ENCODE measurements around the gene AP3B1. TPM values are rescaled to one million over a fixed set of nuclear protein-coding genes. Genes with fewer than 3 reads are reported as not detected.

AP3B1 gene
- total RNA-seq, 3 donors from 2014 or later, result 48.0 to 63.5 (median 48.2) TPM

DNA sequence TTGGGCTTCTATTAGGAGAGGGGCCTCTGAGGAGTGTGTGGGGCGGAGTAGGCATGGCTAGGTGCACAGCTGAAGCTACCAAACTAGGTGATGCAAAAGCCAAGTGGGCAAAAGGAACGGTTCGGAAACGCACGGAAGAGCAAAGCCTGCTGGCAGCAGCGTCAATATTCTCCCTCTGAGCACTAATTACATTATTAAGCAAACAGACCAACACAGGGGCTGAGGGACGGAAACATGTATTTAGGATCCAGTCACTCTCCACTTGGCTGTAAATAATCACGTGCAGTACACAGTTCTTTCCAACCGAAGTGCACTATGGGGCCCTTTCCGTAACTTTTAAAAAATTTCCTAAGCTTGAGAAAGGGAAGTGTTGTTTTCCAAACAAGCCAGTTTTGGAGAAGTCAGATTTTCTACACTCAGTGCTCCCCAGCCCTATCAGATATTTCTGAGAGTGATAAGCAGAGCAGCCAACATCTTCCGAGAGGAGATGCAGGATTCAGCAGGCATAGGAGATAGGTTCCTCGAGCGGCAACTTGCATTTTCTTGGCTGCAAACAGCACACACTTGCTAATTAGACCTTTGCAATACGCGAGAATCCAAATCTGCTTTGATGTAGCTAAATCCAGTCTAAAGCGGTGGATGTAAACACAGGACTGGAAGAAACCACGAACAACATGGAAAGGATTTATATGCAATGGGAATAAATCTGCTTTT, 301.2 kb downstream of the AP3B1 start:
- no peak for TF ChIP-seq POLR2AphosphoS5 (IDR thresholded peaks at IDR 0.05)
- TF ChIP-seq CTCF (IDR thresholded peaks at IDR 0.05), result no peak
- no peak for TF ChIP-seq POLR2A (IDR thresholded peaks at IDR 0.05)
- no peak for DNase-seq (ENCODE audit: low spot score in 2 of 2)
- intact Hi-C loops (cut with DNase I; ENCODE audit: low total_unique reads), result no loop called here
- Histone ChIP-seq H3K4me1 (no peaks in the 10 kb centered on the region), H3K27me3 (no peaks in the 10 kb centered on the region), H3K4me3 (no peak overlapping the region), H3K9me3 (no peaks in the 10 kb centered on the region), H3K36me3 (no peaks in the 10 kb centered on the region), H3K27ac (no peak overlapping the region)

DNA sequence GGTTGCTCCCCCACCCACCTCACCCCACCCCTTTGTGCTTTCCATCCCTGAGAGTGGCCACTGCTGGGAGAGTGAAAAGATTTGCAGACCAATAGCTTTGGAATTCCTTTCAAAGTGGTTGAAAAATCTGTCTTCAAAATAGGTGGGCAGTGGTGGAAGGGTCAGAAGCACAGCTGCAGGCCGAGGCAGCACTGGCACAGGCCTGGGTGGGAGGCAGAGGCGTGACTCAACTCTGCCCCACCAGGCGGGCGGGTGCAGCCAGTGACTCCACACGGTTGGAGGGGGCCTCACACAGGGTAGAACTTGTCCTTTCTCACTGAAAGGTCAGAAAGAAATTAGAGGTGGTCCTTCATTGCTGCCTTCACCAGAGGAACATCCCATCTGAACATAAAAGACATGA, 303.4 kb downstream of the AP3B1 start:
- Histone ChIP-seq H3K4me3 (no peak overlapping the region), H3K36me3 (no peaks in the 10 kb centered on the region), H3K9me3 (no peaks in the 10 kb centered on the region), H3K4me1 (no peaks in the 10 kb centered on the region), H3K27me3 (no peaks in the 10 kb centered on the region), H3K27ac (no peak overlapping the region)
- TF ChIP-seq POLR2A (IDR thresholded peaks at IDR 0.05) (no peak), POLR2AphosphoS5 (IDR thresholded peaks at IDR 0.05) (no peak), CTCF (IDR thresholded peaks at IDR 0.05) (no peak)
- DNase-seq (ENCODE audit: low spot score in 2 of 2), result no peak
- intact Hi-C loops (cut with DNase I; ENCODE audit: low total_unique reads), result no loop called here

- no peaks in the 10 kb centered on the region for H3K36me3 ChIP-seq
- no peaks in the 10 kb centered on the region for H3K27me3 ChIP-seq
- H3K9me3 ChIP-seq, result no peaks in the 10 kb centered on the region
- H3K27ac ChIP-seq, result no peak overlapping the region
- no peaks in the 10 kb centered on the region for H3K4me1 ChIP-seq
- intact Hi-C loops (cut with DNase I; ENCODE audit: low total_unique reads), result no loop called here
- no peak overlapping the region for H3K4me3 ChIP-seq
- no peak for TF ChIP-seq POLR2A (IDR thresholded peaks at IDR 0.05)
- no peak for TF ChIP-seq CTCF (IDR thresholded peaks at IDR 0.05)
- no peak for TF ChIP-seq POLR2AphosphoS5 (IDR thresholded peaks at IDR 0.05)
- DNase-seq (ENCODE audit: low spot score in 2 of 2), result no peak
Measured at GRCh38 chr5:77990020-77990419, 304.5 kb downstream of the AP3B1 start.

DNA sequence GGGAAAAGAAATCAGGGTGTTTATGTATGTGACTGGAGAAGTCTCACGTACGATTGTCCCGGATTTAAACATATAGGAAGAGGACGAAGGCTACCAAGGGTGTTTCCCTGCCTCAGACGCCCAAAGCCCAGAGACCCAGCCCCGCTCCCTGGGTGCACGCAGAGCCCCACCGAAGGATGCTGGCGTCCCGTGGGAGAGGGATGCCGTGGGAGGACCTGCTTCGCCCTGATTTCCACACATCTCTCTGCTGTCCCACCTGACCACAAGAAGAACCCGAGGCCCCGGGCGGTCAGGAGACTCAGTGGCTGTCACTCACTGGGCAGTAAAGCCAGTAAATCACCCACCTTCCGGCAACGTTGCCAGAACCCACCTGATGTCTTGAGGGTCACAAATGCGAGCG, 306.5 kb downstream of the AP3B1 start:
- H3K4me1 ChIP-seq, result no peaks in the 10 kb centered on the region
- no peaks in the 10 kb centered on the region for H3K9me3 ChIP-seq
- intact Hi-C loops (cut with DNase I; ENCODE audit: low total_unique reads), result no loop called here
- H3K4me3 ChIP-seq, result no peak overlapping the region
- TF ChIP-seq CTCF (IDR thresholded peaks at IDR 0.05) (no peak), POLR2AphosphoS5 (IDR thresholded peaks at IDR 0.05) (no peak), POLR2A (IDR thresholded peaks at IDR 0.05) (no peak)
- DNase-seq (ENCODE audit: low spot score in 2 of 2), result no peak
- no peak overlapping the region for H3K27ac ChIP-seq
- H3K36me3 ChIP-seq, result no peaks in the 10 kb centered on the region
- H3K27me3 ChIP-seq, result no peaks in the 10 kb centered on the region

DNA sequence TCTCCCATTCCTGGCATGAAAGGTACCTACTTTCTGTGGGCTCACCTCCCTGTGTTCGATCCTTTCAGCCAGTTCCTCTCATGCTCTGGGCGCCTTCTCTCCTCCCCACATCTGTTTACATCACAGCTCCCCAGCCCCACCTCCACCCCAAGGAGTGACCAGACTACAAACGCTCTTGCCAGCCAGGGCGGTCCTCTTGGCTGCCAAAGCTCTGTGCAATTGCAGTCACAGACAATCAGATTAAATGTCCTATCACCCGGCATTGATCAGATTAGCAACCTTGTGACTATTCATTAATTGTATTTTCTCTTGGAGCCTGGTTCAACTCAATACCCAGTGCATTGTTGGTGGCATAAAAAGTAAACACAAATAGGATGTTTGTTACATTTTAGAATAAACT, 307.2 kb downstream of the AP3B1 start:
- TF ChIP-seq POLR2AphosphoS5 (IDR thresholded peaks at IDR 0.05), result no peak
- TF ChIP-seq POLR2A (IDR thresholded peaks at IDR 0.05), result no peak
- no peak for TF ChIP-seq CTCF (IDR thresholded peaks at IDR 0.05)

More for the DNA sequence above, 307.2 kb downstream of the AP3B1 start:
- no peaks in the 10 kb centered on the region for H3K9me3 ChIP-seq
- no peak overlapping the region for H3K4me3 ChIP-seq
- no peaks in the 10 kb centered on the region for H3K36me3 ChIP-seq
- H3K27ac ChIP-seq, result no peak overlapping the region
- no peak for DNase-seq (ENCODE audit: low spot score in 2 of 2)
- H3K4me1 ChIP-seq, result no peaks in the 10 kb centered on the region
- intact Hi-C loops (cut with DNase I; ENCODE audit: low total_unique reads), result no loop called here
- no peaks in the 10 kb centered on the region for H3K27me3 ChIP-seq
